Measurements from ENCODE around the gene SOHLH1. TPM values are rescaled to one million over a fixed set of nuclear protein-coding genes. Genes with fewer than 3 reads are reported as not detected.

The SOHLH1 gene
- total and polyA plus RNA-seq, 2 of the 4 experiments (the other 2 are of a cell fraction), result not detected

GRCh38 chr9:135705376-135705775 lies 6.1 kb upstream of the SOHLH1 start:
- Histone ChIP-seq H4K5ac (ENCODE audit: low read depth, low read length) (no peak overlapping the region), H2BK120ac (ENCODE audit: low read depth, low read length) (no peak overlapping the region), H3K18ac (ENCODE audit: low read depth, low read length) (no peak overlapping the region), H3K23ac (ENCODE audit: low read depth, low read length) (no peak overlapping the region), H2BK20ac (ENCODE audit: low read depth, low read length) (no peak overlapping the region), H4K8ac (ENCODE audit: low read depth in 2 of 2, low read length in 2 of 2) (no peak overlapping the region), H4K20me1 (ENCODE audit: insufficient read depth, low read length) (no peaks in the 10 kb centered on the region), H3K4me2 (ENCODE audit: low read depth, low read length) (no peak overlapping the region), H2BK5ac (ENCODE audit: low read depth, low read length, poor library complexity, severe bottlenecking) (no peak overlapping the region), H3K27me3 (ENCODE audit: control insufficient read depth, insufficient read depth, low read length) (peaks cover 18% of the 10 kb centered on the region; the same call in 1 of the 2 replicates), H3K4me3 (ENCODE audit: insufficient read depth, low read depth, low read length) (no peak overlapping the region), H3K79me1 (ENCODE audit: low read depth in 1 of 2, low read length in 2 of 2) (no peaks in the 10 kb centered on the region), H3K4me1 (ENCODE audit: control insufficient read depth, insufficient read depth, low read length) (peaks cover 1% of the 10 kb centered on the region; the same call in 1 of the 2 replicates), H3K9ac (ENCODE audit: low read depth, low read length) (no peak overlapping the region), H3K56ac (ENCODE audit: extremely low read depth, insufficient read depth, low read length) (no peak overlapping the region), H2AK9ac (replicated peaks; ENCODE audit: low read depth, low read length, poor library complexity) (no peak overlapping the region), H3K27ac (ENCODE audit: insufficient read depth, low read length) (no peak overlapping the region), H3K4ac (ENCODE audit: low read depth, low read length) (no peak overlapping the region), H3K36me3 (ENCODE audit: control insufficient read depth, insufficient read depth, low read length) (no peaks in the 10 kb centered on the region), H2AFZ (replicated peaks; ENCODE audit: low read length, poor library complexity) (peak overlapping the region; percentile 21), H2BK15ac (ENCODE audit: low read depth, low read length) (no peak overlapping the region), H4K91ac (ENCODE audit: insufficient read depth, low read depth, low read length) (no peak overlapping the region), H2AK5ac (ENCODE audit: low read depth, low read length) (no peak overlapping the region), H3K9me1 (ENCODE audit: insufficient read depth, low read length) (no peaks in the 10 kb centered on the region), H3K9me3 (ENCODE audit: control insufficient read depth, insufficient read depth, low read length) (no peaks in the 10 kb centered on the region), H3K14ac (replicated peaks; ENCODE audit: low read depth, low read length) (no peak overlapping the region)
- ATAC-seq (ENCODE audit: low read depth) (no peak), DNase-seq (no peak)
- TF ChIP-seq CHD1 (IDR thresholded peaks at IDR 0.05; ENCODE audit: low read depth, low read length) (no peak), SMC3 (IDR thresholded peaks at IDR 0.05; ENCODE audit: low read depth, low read length) (no peak), RCOR1 (IDR thresholded peaks at IDR 0.05; ENCODE audit: insufficient replicate concordance, low read length) (no peak), BHLHE40 (IDR thresholded peaks at IDR 0.05; ENCODE audit: low read depth, low read length) (no peak)
- ChIA-PET POLR2A (ENCODE audit: unreplicated experiment) (no interaction called here), CTCF (no interaction called here)
- dilution Hi-C loops (cut with HindIII; ENCODE audit: low sequenced_read_pairs, unreplicated experiment), result no loop called here
- BruUV-seq (replicated peaks), result no TSS peak
- in situ Hi-C loops (cut with MboI; ENCODE audit: low sequenced_read_pairs), result loop anchor here (10.0 kb wide), 1 partner anchor 419 kb away; no protein-coding TSS in a partner anchor
- intact Hi-C loops (cut with micrococcal nuclease), result no loop called here
- WGBS, 2 experiments (ENCODE audit: extremely low coverage in 2 of 2, insufficient read length in 1 of 2), result 52% methylated on average over 10 of the region's 14 CpGs; no CpG with 5 or more reads in 1 of the 2 experiments
